HEK293 (cell line): ENCODE results near the gene TEX53.

Source experiments
- CTCF ChIP-seq: fragments of 450-650 bp; formaldehyde crosslinking; IDR thresholded peaks from 2 replicates; pipeline ENCODE4 v1.5.1; 2016; ENCODE audit warnings: missing biosample characterization, missing genetic modification characterization
- ZNF155 ChIP-seq: fragments of 450-650 bp; formaldehyde crosslinking; IDR thresholded peaks from 2 replicates; pipeline ENCODE4 v1.5.1; 2016; ENCODE audit warnings: missing biosample characterization, missing genetic modification characterization
- ZNF184 ChIP-seq: fragments of 450-650 bp; IDR thresholded peaks from 2 replicates; pipeline ENCODE4 v1.5.1; 2018; ENCODE audit warnings: missing biosample characterization, mild to moderate bottlenecking, missing genetic modification characterization
- ZNF274 ChIP-seq, 2 experiments: fragments of 200-500 bp in 1 of 2; fragments of 450-650 bp in 1 of 2; sonication (Bioruptor generic) in 1 of 2; formaldehyde crosslinking in 1 of 2; IDR thresholded peaks; 2 replicates each; pipeline versions ENCODE4 v1.5.1 to v1.6.1; 2014 to 2016; ENCODE audit warnings: borderline replicate concordance in 1 of 2, inconsistent platforms in 1 of 2, low read length in 1 of 2, missing biosample characterization in 1 of 2, missing genetic modification characterization in 1 of 2
- ZNF785 ChIP-seq: fragments of 450-650 bp; formaldehyde crosslinking; IDR thresholded peaks from 2 replicates; pipeline ENCODE4 v1.5.1; 2016; ENCODE audit warnings: missing biosample characterization, missing genetic modification characterization

- TF ChIP-seq CTCF (no peak), ZNF274 (IDR thresholded peaks at IDR 0.05; ENCODE audit: low read length) (no peak), ZNF274 (tag by site-specific recombination; IDR thresholded peaks at IDR 0.05; ENCODE audit: borderline replicate concordance) (no peak), ZNF155 (tag by site-specific recombination) (no peak), ZNF184 (tag by site-specific recombination) (no peak), ZNF785 (tag by site-specific recombination) (no peak)
These were observed 31.5 kb upstream of the TEX53 start for GRCh38 chr9:114688909-114689610.
